HepG2 (cell line): ENCODE measurements around the gene IGIP. TPM values are rescaled to one million over a fixed set of nuclear protein-coding genes. Genes with fewer than 3 reads are reported as not detected.

ENCODE experiments used
- ATAC-seq: fragments of 200-7000 bp; cut with Tn5 transposase; 3 replicates; pipeline ENCODE4 v1.9.1; 2020; ENCODE audit warnings: mild to moderate bottlenecking, moderate library complexity
- BruUV-seq: library from RNA; stranded (reverse); fragments of 400-500 nt; replicated peaks from 2 replicates; lab custom pipeline; 2021; lab: Mats Ljungman, UMichigan
- CTCF ChIA-PET: fragments of 300-600 bp; formaldehyde crosslinking; extraction: SDS; loops from one replicate; lab custom pipeline; 2021; ENCODE audit warnings: low total read pairs, inconsistent platforms, low intra/inter-chr PET ratio; lab: Yijun Ruan, JAX
- POLR2A ChIA-PET: fragments of 350-600 bp; sonication (Branson Sonifier 250); formaldehyde crosslinking; loops from one replicate; lab custom pipeline; 2020; ENCODE audit warnings: antibody characterized with exemption, inconsistent platforms; lab: Yijun Ruan, JAX
- DNase-seq: peaks from one replicate; pipeline ENCODE4 v3.0.0-alpha.2; 2015; ENCODE audit warnings: low spot score
- FAIRE-seq: peaks from 3 replicates; lab custom pipeline; 2011; peaks lifted over from hg19 to GRCh38; lab: Jason Lieb, UNC
- H2AFZ ChIP-seq: one replicate; pipeline ENCODE4 v1.6.1; 2011; ENCODE audit warnings: low read length, inconsistent platforms
- H3K27ac ChIP-seq: fragments of 300-600 bp; 3 replicates; pipeline ENCODE4 v1.8.0; 2011; ENCODE audit warnings: mixed run types, mild to moderate bottlenecking, mixed read lengths, low read length, inconsistent platforms; ENCODE audit not compliant: insufficient read depth; ENCODE audit errors: extremely low read length
- H3K27me3 ChIP-seq, 2 experiments: fragments of 200-600 bp in 1 of 2; 2 replicates in 1 of 2; 3 replicates in 1 of 2; pipeline versions ENCODE4 v1.6.0 to v1.8.0; 2011; ENCODE audit warnings: low read length in 2 of 2, mild to moderate bottlenecking in 2 of 2, moderate library complexity in 2 of 2, inconsistent platforms in 1 of 2; ENCODE audit not compliant: insufficient read depth in 2 of 2, control insufficient read depth in 1 of 2
- H3K36me3 ChIP-seq, 2 experiments: fragments of 200-600 bp in 1 of 2; replicated peaks in 1 of 2; 2 replicates in 1 of 2; 3 replicates in 1 of 2; pipeline versions ENCODE4 v1.5.1 to v1.8.0; 2011; ENCODE audit warnings: low read length in 2 of 2, inconsistent platforms in 1 of 2; ENCODE audit not compliant: insufficient read depth in 2 of 2, control insufficient read depth in 1 of 2
- H3K4me1 ChIP-seq: 2 replicates; pipeline ENCODE4 v1.5.1; 2012; ENCODE audit warnings: low read length, inconsistent platforms; ENCODE audit not compliant: insufficient read depth
- H3K4me2 ChIP-seq: 2 replicates; pipeline ENCODE4 v1.6.0; 2011; ENCODE audit warnings: low read depth, low read length, inconsistent platforms
- H3K4me3 ChIP-seq, 3 experiments: fragments of 200-600 bp in 1 of 3; sonication (generic), shearing (Covaris generic) in 1 of 3; replicated peaks in 1 of 3; 2 replicates each; pipeline ENCODE4 v1.5.1; 2011 to 2016; ENCODE audit warnings: low read length in 3 of 3, inconsistent platforms in 2 of 3, low read depth in 2 of 3, mild to moderate bottlenecking in 2 of 3, control low read depth in 1 of 3, mixed read lengths in 1 of 3; ENCODE audit not compliant: insufficient read depth in 1 of 3
- H3K79me2 ChIP-seq: one replicate; pipeline ENCODE4 v1.6.1; 2011; ENCODE audit warnings: low read length, inconsistent platforms; ENCODE audit not compliant: insufficient read depth
- H3K9ac ChIP-seq: 2 replicates; pipeline ENCODE4 v1.6.0; 2011; ENCODE audit warnings: mild to moderate bottlenecking, low read depth, low read length, inconsistent platforms; ENCODE audit not compliant: insufficient read depth
- H3K9me3 ChIP-seq: 2 replicates; pipeline ENCODE4 v1.5.1; 2012; ENCODE audit warnings: mild to moderate bottlenecking, low read length
- H4K20me1 ChIP-seq: 2 replicates; pipeline ENCODE4 v1.6.0; 2011; ENCODE audit warnings: inconsistent platforms, mild to moderate bottlenecking, low read length, moderate library complexity; ENCODE audit not compliant: insufficient read depth
- ATF2 ChIP-seq: sonication (generic); formaldehyde crosslinking; IDR thresholded peaks from 2 replicates; pipeline ENCODE4 v1.4.0; 2020; ENCODE audit warnings: missing genetic modification reagents
- BCL3 ChIP-seq: sonication (generic); formaldehyde crosslinking; IDR thresholded peaks from 2 replicates; pipeline ENCODE4 v1.5.1; 2020; ENCODE audit warnings: mild to moderate bottlenecking, missing genetic modification reagents, moderate library complexity
- CBX1 ChIP-seq: IDR thresholded peaks from one replicate; pipeline ENCODE4 v1.6.1; 2016; ENCODE audit warnings: antibody characterized with exemption, low read depth
- ELF3 ChIP-seq: IDR thresholded peaks from 2 replicates; pipeline ENCODE4 v1.6.1; 2016; ENCODE audit warnings: missing genetic modification reagents, missing compliant biosample characterization
- FUBP1 ChIP-seq: sonication (generic); formaldehyde crosslinking; IDR thresholded peaks from 2 replicates; pipeline ENCODE4 v1.5.1; 2020; ENCODE audit warnings: missing genetic modification reagents, mild to moderate bottlenecking, borderline replicate concordance
- GLMP ChIP-seq: sonication (generic); formaldehyde crosslinking; IDR thresholded peaks from 2 replicates; pipeline ENCODE4 v1.9.0; 2021; ENCODE audit warnings: missing genetic modification reagents, mild to moderate bottlenecking, borderline replicate concordance
- HBP1 ChIP-seq: IDR thresholded peaks from 2 replicates; pipeline ENCODE4 v1.6.1; 2016; ENCODE audit warnings: low read depth, control low read depth
- HDAC2 ChIP-seq: sonication (generic); formaldehyde crosslinking; IDR thresholded peaks from 2 replicates; pipeline ENCODE4 v1.4.0; 2020; ENCODE audit warnings: missing genetic modification reagents
- HMGA1 ChIP-seq: sonication (generic); formaldehyde crosslinking; conservative IDR thresholded peaks from 2 replicates; pipeline ENCODE4 v1.4.0; 2020; ENCODE audit warnings: missing genetic modification reagents
- PPARG ChIP-seq: conservative IDR thresholded peaks from 2 replicates; pipeline ENCODE4 v1.6.1; 2016; ENCODE audit warnings: missing biosample characterization, missing genetic modification reagents
- TBX3 ChIP-seq: fragments of 450-650 bp; IDR thresholded peaks from 2 replicates; pipeline ENCODE4 v1.6.1; 2017; ENCODE audit warnings: antibody characterized with exemption, mild to moderate bottlenecking, inconsistent platforms, borderline replicate concordance
- ZKSCAN5 ChIP-seq: sonication (generic); formaldehyde crosslinking; IDR thresholded peaks from 2 replicates; pipeline ENCODE4 v1.5.1; 2020; ENCODE audit warnings: mild to moderate bottlenecking, missing genetic modification reagents
- ZNF414 ChIP-seq: sonication (generic); formaldehyde crosslinking; IDR thresholded peaks from 2 replicates; pipeline ENCODE4 v1.5.0; 2020; ENCODE audit warnings: missing genetic modification reagents
- ZNF709 ChIP-seq: sonication (generic); formaldehyde crosslinking; IDR thresholded peaks from 2 replicates; pipeline ENCODE4 v1.5.0; 2020; ENCODE audit warnings: mild to moderate bottlenecking, missing genetic modification reagents
- ZNF841 ChIP-seq: sonication (generic); formaldehyde crosslinking; IDR thresholded peaks from 2 replicates; pipeline ENCODE4 v1.8.1; 2023; ENCODE audit warnings: missing genetic modification reagents, borderline replicate concordance
- ZNF878 ChIP-seq: sonication (generic); formaldehyde crosslinking; IDR thresholded peaks from 2 replicates; pipeline ENCODE4 v1.8.1; 2023; ENCODE audit warnings: mild to moderate bottlenecking, missing genetic modification reagents, moderate library complexity
- WGBS: methylation state at CpG from one replicate; pipeline ENCODE4 v1.1.6; 2017; ENCODE audit warnings: low lambda C conversion rate; 5-methylcytosine and 5-hydroxymethylcytosine counted together
- in situ Hi-C: cut with HindIII; loops from 2 replicates; pipeline ENCODE4 v1.10.0; 2017; ENCODE audit warnings: low pct_unique_long_range_greater_than_20kb; ENCODE audit not compliant: extremely low pct_ligation_motif_present
- intact Hi-C: fragments of 100-400 bp; cut with micrococcal nuclease; formaldehyde crosslinking; loops from one replicate; pipeline ENCODE4 v1.10.0; 2022; ENCODE audit not compliant: unreplicated experiment
- polyA plus RNA-seq, 8 experiments: library from polyadenylated mRNA; depleted of rRNA in 3 of 8; stranded (reverse) in 7 of 8; unstranded in 1 of 8; fragments of >200 nt; fragmentation: Illumina TruSeq in 4 of 8; extraction: Trizol in 4 of 8; gene quantifications; 2 replicates each; pipeline versions ENCODE4 v1.2.1 to v1.2.3, GENCODE V29; 2011 to 2016; ENCODE audit warnings: low read depth in 4 of 8, missing spikeins in 1 of 8, mixed read lengths in 1 of 8; ENCODE audit not compliant: insufficient read depth in 1 of 8
- total RNA-seq, 5 experiments: library from RNA; depleted of rRNA; stranded (reverse); fragments of >200 nt; fragmentation: Illumina TruSeq; extraction: Trizol; gene quantifications; 2 replicates each; pipeline ENCODE4 v1.2.3, GENCODE V29; 2016; ENCODE audit warnings: low read depth in 1 of 5

IGIP gene
- total and polyA plus RNA-seq, 2 of the 13 experiments (the other 11 are each of a cell fraction or from before 2014, with no cell fraction given), result 1.7 to 2.1 TPM

- Histone ChIP-seq H4K20me1 (no peaks in the 10 kb centered on the region), H3K79me2 (peaks cover 17% of the 10 kb centered on the region), H3K9me3 (no peaks in the 10 kb centered on the region), H3K4me1 (peaks cover 58% of the 10 kb centered on the region), H2AFZ (no peak overlapping the region), H3K27ac (peak overlapping the region; percentile 89), H3K4me3 (no peak overlapping the region), H3K4me2 (no peak overlapping the region), H3K27me3 (no peaks in the 10 kb centered on the region; a peak in 1 of 5 replicates), H3K36me3 (no peaks in the 10 kb centered on the region), H3K9ac (no peak overlapping the region)
- CTCF ChIA-PET, result no interaction called here
- TF ChIP-seq CBX1 (no peak), GLMP (CRISPR knock-in tag) (no peak), HDAC2 (CRISPR knock-in tag) (no peak), HMGA1 (CRISPR knock-in tag) (no peak), FUBP1 (CRISPR knock-in tag) (no peak), BCL3 (CRISPR knock-in tag) (no peak), ZNF878 (CRISPR knock-in tag) (no peak), ELF3 (CRISPR knock-in tag) (no peak), PPARG (no peak), ZNF841 (CRISPR knock-in tag) (no peak), ZNF709 (CRISPR knock-in tag) (no peak), ZNF414 (CRISPR knock-in tag) (no peak), ATF2 (no peak), HBP1 (no peak), TBX3 (no peak), ZKSCAN5 (CRISPR knock-in tag) (no peak)
- no peak for ATAC-seq
- FAIRE-seq, result no peak
- in situ Hi-C loops (no loop called here), intact Hi-C loops (loop anchor here (2.0 to 10.0 kb wide), 3 partner anchors 17 to 541 kb away; partner anchors contain the start of gene HBEGF)
- DNase-seq, result no peak
- POLR2A ChIA-PET, result interaction anchor here (1.0 to 2.2 kb wide), 4 partner anchors 9 to 227 kb away, joined by 3 to 8 read pairs (median 5); partner anchors contain the start of gene ANKHD1
- no TSS peak for BruUV-seq
- WGBS, result 82% methylated on average over 2 of the region's 2 CpGs
These were observed 48.3 kb downstream of the IGIP start for GRCh38 chr5:140174014-140174413.
